NAMALWA (cell line): ENCODE results near the gene ATP1B1.
"Not testable (repeated sequence)": the region's sequence is repeated elsewhere in the genome, so short reads cannot be mapped to it uniquely, and the experiment has no call there.

Experiments used
- DNase-seq: peaks from one replicate; pipeline ENCODE4 v3.0.0-alpha.2; 2015; ENCODE audit warnings: low spot score

Gene ATP1B1

GRCh38 chr1:169117014-169117413 lies 10.5 kb downstream of the ATP1B1 start:
- DNase-seq: no peak

GRCh38 chr1:169117599-169117998 lies 11.1 kb downstream of the ATP1B1 start:
- no peak for DNase-seq

DNA sequence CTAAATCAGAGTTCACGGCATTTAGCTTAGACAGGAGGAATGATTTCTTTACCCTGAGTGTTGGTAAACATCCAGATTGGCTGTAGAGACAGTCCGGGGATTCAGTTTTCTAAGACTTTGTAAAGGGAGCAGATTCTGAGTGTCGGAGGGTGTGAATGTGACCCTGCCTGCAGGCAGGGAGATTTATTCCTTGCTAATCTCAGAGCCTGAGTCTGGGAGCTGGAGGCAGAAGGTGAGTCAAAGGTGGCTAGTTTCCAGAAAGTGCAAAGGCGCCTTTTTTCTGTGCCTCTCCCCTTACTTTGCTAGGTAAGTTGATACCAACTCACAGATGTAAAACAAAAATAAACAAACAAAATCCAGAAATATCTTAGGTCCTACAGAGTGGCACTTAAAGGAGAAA lies 11.7 kb downstream of the ATP1B1 start:
- DNase-seq: no peak

DNA sequence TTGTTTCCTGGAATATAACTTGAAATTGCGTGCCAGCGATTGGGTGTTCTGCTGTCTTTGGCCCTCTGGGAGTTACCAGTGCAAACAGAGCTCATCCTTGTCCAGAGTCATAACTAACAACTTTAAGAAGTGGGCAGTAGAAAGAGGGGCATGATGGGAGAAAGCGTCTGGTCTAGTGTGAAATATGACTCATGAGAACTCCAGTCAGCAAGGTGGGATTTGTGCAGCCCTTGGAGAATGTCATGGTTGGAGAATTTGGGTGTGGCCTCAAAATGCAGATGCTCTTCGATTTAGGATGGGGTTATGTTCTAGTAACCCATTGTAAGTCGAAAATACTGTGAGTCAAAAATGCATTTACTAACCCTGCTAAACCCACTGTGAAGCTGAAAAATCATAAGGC lies 12.9 kb downstream of the ATP1B1 start:
- no peak for DNase-seq

- no peak for DNase-seq
Measured at GRCh38 chr1:169120066-169120465, 13.6 kb downstream of the ATP1B1 start.

- DNase-seq: no peak
Measured at GRCh38 chr1:169121146-169121923, 14.8 kb downstream of the ATP1B1 start.

- no peak for DNase-seq
Measured at GRCh38 chr1:169122976-169123375, 16.5 kb downstream of the ATP1B1 start.

- no peak for DNase-seq
Measured at GRCh38 chr1:169124459-169124858, 18.0 kb downstream of the ATP1B1 start.

DNA sequence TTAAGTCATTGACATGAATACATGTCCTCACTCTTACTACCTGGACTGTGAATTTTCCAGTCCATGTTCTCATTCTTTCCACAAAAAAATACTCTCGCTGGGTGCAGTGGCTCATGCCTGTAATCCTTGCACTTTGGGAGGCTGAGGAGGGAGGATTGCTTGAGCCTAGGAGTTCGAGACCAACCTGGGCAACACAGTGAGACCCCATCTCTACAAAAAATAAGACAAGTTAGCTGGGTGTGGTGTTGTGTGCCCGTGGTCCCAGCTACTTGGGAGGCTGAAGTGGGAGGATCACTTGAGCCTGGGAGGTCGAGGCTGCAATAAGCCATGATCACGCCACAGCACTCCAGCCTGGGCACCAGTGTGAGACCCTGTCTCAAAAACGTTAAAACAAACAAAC lies 19.1 kb downstream of the ATP1B1 start:
- not testable (repeated sequence) for DNase-seq

DNA sequence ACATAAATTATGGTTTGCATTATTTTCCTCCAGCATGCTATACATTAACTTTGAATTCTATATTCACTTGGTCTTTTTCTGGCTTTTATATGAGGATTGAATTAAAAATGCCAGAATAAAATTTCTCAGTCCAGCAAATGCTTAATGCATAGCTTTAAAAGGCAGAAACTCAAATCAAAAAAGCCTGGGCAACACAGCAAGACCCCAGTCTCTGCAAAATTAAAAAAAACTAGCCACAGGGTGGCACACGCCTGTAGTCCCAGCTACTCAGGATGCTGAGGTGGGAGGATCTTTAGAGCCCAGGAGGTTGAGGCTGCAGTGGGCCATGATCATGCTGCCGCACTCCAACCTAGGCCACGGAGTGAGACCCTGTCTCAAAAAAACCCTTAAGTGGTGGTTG lies 19.8 kb downstream of the ATP1B1 start:
- DNase-seq: no peak

GRCh38 chr1:169127305-169127704 lies 20.8 kb downstream of the ATP1B1 start:
- no peak for DNase-seq

- DNase-seq: no peak
Measured at GRCh38 chr1:169128562-169128961, 22.1 kb downstream of the ATP1B1 start.

GRCh38 chr1:169129109-169129784 lies 22.8 kb downstream of the ATP1B1 start:
- no peak for DNase-seq

GRCh38 chr1:169130683-169131082 lies 24.2 kb downstream of the ATP1B1 start:
- no peak for DNase-seq

DNA sequence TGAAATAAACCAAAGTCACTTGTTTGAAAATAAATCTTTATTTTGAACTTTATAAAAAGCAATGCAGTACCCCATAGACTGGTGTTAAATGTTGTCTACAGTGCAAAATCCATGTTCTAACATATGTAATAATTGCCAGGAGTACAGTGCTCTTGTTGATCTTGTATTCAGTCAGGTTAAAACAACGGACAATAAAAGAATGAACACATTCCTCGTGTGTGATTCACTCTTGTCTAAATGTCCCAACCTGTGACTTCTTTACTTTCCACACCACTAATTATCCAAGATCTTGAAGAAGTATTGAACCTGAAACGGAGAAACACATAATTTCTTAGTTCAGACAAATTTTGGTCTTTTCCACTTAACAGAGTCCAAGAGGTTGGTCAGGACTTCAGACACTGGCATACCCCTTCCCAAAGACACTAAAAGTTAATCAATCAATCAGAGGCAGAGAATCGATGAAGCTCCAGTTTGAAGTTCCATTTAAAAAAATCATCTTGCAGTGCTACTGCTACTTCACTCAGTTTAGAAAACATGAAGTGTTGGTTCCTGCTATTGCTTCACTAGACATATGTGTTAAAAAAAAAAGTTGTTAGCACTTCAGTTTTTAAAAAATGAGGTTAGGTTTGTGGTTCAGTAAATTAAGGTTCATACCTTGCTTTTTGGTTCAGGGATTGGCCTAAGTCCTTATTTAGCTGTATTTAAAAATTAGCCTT lies 26.2 kb downstream of the ATP1B1 start:
- no peak for DNase-seq

GRCh38 chr1:169133228-169133576 lies 26.7 kb downstream of the ATP1B1 start:
- DNase-seq: no peak

DNA sequence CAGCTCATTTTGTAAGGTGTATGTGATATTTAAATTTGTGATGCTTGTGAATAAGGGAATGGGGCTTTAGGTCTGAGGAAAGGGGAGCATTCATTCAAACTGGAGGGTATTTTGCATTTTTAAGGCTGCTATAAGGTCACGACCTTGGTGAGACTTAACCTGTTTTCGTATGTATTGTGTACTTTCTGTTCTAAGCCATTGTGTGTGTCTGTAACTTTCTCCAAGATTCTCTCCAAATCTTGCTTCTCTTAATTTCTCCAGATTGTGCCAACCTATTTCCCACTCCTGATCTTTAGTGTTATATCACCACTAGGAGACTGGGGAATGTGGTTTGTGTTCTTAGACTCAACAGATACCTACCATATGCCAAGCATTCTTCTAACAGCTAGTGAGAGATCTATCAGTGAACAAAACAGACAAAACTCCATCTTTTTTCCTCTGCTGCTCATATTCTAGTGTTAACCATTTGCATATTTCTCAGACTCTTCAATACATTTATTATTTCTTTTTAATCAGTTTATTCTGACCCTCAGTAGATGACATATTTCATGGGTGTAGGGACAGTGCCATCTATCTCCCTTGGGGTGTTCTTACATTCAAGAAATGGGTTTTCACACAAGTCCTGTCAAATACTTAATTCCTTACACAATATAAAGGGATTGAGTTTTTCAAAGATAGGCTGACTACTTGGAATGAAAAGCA lies 27.5 kb downstream of the ATP1B1 start:
- no peak for DNase-seq

- DNase-seq: no peak
Measured at GRCh38 chr1:169137357-169137756, 30.9 kb downstream of the ATP1B1 start.

DNA sequence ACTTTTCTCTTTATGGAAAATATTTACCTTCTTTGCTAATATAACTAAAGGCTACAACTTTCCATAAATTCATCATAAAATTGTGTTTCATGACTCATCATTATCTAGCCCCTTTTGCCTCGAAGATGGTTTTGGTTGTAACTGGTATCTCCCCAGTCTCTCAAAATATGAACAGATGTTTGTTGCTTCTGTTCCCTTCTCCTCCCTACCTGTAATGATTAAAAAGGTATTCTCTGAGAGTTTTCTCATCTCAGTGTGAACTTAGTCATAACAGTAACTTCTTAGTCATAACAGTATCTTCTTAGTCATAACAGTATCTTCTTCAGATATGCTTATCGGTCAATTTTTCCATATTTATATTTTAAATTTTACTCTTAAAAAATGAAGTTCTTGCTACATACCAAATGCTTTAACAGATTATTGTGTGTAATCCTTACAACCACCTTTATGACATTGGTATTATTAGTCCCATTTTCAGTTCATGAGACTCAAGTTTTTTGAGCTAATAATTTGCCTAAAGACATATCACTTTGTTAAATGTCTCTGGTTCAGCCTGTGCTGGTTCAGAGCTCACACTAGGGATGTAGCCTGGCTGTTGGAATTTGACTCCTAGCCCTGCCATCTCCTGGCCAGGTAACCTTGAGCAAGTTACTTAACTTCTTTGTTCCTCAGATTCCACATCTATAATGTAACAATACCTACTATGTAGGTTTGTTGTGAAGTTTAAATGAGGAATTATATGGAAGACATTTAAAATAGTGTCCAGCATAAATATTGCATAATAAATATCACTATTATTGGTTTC lies 32.6 kb downstream of the ATP1B1 start:
- no peak for DNase-seq

GRCh38 chr1:169141356-169141755 lies 34.9 kb downstream of the ATP1B1 start:
- no peak for DNase-seq

GRCh38 chr1:169142129-169142528 lies 35.6 kb downstream of the ATP1B1 start:
- no peak for DNase-seq

DNA sequence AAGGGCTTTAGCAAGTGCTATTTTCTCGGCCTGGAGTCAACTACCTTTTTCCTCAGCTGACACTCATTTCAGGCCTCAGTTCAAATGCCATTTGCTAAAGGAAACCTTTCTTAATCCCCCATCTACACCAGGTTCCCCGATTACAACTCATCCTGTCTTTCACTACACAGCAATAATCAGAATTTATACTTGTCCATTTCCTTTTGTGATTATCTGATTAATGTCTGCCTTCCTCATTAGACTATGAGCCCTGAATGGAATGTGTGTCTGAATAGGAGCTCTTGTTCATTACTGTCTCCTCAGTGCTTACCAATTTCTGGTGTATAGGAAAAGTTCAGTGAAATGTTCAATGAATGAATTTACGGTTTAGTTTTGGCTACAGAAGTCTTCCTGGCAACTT lies 36.9 kb downstream of the ATP1B1 start:
- DNase-seq: no peak
